Fibroblast of villous mesenchyme (primary cell): ENCODE results near the gene POC1A. TPM values are rescaled to one million over a fixed set of nuclear protein-coding genes. Genes with fewer than 3 reads are reported as not detected.

Source experiments
- DNase-seq: peaks from one replicate; pipeline ENCODE4 v3.0.0-alpha.2; 2010; ENCODE audit warnings: low read depth
- H3K4me3 ChIP-seq: 2 replicates; pipeline ENCODE4 v1.5.1; 2011; ENCODE audit warnings: low read depth, mild to moderate bottlenecking, low read length
- total RNA-seq: library from RNA; depleted of rRNA; stranded (reverse); fragments of >200 nt; gene quantifications from 2 replicates; pipeline ENCODE4 v1.2.3, GENCODE V29; 2012
- TF ChIP-seq, protein P1 (sequence below): IDR thresholded peaks from 2 replicates; pipeline ENCODE4 v1.5.1; 2012; ENCODE audit warnings: low read depth, mild to moderate bottlenecking, low read length; ENCODE audit not compliant: insufficient read depth

POC1A gene
- total RNA-seq, 1 donor: 5.6 TPM

DNA sequence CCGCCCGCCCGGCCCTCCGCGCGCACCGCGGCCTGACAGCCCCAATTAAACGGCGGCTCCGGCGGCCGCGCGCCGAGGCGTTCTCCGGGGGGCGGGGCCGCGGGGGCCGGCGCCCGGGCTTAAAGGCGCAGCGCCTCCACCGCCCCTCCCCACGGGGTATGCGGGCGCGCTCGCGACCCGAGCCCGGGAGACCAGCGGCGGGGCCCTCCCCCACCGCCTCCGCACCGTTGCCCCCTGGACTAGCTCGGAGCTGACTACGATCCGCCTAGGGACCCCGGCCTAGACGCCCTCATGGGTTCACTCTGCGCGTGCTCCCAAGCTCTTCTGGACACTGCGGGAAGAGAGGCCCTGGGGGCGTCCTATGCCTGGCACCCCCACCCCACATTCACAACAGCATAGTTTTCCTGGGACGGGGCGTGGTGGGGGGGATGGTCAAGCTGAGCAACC lies 97.7 kb downstream of the POC1A start, which contains the start of gene DUSP7:
Gene DUSP7 (minus strand): TSS at position 51 of the 447 bp plus-strand sequence. CDS start 205 bp downstream, outside the sequence.
- TF ChIP-seq, protein P1, sequence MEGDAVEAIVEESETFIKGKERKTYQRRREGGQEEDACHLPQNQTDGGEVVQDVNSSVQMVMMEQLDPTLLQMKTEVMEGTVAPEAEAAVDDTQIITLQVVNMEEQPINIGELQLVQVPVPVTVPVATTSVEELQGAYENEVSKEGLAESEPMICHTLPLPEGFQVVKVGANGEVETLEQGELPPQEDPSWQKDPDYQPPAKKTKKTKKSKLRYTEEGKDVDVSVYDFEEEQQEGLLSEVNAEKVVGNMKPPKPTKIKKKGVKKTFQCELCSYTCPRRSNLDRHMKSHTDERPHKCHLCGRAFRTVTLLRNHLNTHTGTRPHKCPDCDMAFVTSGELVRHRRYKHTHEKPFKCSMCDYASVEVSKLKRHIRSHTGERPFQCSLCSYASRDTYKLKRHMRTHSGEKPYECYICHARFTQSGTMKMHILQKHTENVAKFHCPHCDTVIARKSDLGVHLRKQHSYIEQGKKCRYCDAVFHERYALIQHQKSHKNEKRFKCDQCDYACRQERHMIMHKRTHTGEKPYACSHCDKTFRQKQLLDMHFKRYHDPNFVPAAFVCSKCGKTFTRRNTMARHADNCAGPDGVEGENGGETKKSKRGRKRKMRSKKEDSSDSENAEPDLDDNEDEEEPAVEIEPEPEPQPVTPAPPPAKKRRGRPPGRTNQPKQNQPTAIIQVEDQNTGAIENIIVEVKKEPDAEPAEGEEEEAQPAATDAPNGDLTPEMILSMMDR: no peak
- peak within 1 kb of the TSS; percentile 95 for H3K4me3 ChIP-seq
- peak; percentile 72 for DNase-seq

DNA sequence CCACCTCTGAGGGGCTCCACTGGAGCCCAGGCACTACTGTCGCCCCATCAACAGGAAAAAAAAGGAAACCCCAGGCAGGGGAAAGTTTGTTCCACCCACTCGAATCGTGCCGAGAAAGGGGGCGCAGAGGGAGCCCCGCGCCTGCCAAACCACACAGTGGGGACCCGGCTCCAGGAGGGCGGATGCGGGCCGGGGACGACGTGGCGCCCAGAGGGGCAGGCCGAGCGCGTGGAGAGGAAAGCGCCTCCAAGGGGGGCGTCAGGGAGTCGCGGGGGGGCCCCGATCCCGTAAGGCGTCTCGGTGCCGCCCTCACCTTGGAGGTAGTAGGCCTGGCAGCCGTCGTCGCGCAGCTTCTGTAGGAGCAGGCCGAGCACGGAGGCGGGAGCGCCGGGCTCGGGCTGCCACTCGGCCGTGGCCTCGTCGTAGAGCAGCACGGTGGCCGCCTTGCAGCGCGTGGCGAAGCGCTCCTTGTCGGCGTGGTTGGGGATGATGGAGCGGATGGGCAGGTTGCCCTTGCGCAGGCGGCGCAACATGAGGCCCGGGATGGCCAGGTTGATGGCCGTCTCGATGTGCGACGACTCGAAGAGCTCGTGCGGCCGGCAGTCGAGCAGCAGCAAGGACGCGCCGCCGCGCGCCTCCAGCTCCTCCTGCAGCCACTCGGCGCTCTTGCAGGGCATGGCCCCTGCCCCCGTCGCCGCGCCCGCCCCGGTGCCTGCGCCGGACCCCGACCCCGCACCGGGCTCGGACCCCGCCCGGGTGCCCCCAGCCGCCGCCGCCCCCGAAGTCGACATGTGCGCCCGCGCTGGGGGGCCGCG lies 98.5 kb downstream of the POC1A start:
- TF ChIP-seq, protein P1: no peak
- peak overlapping the region; percentile 95 for H3K4me3 ChIP-seq
- peak; percentile 56 for DNase-seq

DNA sequence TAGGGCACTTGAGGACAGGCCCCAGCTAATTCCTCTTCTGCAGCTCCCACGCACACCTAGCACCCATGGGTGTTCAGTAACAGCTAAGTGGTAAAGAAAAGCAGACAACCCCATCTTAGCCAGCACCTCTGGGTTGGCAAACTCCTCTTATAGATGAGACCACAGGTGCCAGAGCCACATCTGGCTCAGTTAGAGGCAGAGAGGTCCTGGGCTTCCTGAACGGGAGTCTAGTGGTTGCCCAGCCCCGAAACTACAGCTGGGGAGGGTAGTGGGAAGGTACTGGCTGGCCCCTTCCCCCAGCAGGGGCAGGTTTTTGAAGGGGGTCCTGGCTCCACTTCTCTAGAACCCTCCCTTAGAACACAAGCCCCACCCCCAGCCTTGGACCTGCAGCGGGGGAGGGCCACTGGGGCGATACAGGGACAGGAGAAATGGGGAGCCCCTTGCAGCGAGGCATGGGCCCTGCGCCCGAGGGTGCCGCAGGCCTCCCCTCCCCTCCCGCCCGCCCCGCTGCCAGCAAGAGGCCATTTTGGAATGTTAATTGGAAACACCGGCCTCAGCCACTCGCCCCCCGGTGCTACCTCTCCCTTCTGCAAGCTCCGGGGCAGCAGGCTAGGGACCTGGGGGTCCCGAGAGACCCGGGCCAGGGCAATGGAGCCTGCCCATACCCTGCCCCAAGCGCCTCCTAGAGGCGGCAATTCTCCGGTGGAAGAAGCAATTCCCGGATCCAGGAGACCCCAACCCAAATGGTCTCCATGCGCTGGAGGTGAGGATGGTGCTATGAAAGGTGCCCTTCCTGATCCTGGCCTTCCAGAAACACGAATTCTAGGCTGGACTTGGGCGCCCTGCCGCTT lies 99.3 kb downstream of the POC1A start:
- peak; percentile 19 for DNase-seq
- H3K4me3 ChIP-seq: peak overlapping the region; percentile 95
- TF ChIP-seq, protein P1: peak; percentile 31

DNA sequence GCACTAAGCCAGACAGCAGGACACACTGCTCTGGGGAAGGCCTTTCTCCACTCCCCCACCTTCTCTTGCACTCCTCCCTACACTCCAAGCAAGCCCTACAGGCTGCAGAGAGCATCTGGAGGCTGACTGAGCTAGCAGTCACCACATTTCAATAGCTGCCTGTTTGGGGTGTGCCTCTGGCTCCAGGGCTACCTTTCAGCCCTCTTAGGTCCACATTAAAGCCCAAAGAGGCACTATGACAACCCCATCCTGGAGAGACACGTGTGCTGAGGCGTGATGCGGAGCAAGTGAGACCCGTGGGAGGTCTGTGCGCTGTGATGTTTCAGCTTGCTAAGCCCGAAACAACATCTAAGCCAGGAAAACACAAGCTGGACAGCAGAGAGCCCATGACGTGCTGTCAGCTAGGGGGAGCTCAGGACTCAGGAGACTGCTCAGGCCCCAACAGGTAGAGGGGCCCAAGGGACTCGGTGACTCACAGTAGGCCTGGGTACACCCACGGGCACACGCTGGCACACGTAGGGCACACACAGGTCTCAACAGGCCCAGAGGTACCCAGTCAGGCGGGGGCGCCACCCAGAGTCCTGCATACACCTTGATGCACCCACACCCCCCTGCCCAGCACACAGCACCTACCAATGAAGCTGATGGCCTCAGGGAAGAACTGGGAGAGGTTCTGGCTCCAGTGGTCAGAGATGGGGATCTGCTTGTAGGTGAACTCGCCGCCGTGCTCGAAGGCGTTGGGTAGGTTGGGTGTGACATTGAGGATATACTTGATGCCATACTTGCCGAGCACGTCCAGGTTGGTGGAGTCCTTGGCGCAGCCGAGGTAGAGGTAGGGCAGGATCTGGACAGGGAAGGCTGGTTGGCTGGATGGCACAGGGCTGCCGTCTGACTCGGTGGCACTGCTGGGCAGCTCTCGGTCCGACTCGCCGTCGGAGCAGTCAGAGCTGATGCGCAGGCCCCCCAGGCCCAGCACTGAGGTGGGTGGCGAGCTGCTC lies 100.6 kb downstream of the POC1A start:
- peak overlapping the region; percentile 95 for H3K4me3 ChIP-seq
- TF ChIP-seq, protein P1: peak; percentile 27
- DNase-seq: peak; percentile 58

DNA sequence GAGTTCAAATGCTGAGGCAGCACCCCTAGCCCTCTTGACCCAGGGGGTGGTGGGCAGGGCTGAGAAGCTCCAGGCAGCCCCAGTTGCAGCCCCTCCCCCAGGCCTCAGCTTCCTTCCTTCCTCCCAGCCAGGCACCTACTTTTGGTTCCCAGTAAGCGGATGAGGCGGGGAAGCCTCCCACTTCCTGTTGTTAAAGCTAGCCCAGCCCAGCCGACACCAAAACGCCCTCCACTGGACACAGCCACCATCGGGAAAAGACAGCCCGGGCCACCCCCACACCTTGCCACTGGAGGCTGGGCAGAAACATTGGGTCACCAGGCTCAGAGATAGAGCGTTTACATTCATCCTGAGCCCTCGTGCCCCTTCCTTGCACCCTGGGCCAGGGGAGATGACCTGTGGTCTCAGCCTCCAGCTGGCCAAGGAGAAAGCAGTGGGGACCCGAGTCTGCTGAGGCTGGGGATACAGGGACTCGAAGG lies 101.4 kb downstream of the POC1A start:
- TF ChIP-seq, protein P1: peak; percentile 58
- H3K4me3 ChIP-seq: peak overlapping the region; percentile 45

DNA sequence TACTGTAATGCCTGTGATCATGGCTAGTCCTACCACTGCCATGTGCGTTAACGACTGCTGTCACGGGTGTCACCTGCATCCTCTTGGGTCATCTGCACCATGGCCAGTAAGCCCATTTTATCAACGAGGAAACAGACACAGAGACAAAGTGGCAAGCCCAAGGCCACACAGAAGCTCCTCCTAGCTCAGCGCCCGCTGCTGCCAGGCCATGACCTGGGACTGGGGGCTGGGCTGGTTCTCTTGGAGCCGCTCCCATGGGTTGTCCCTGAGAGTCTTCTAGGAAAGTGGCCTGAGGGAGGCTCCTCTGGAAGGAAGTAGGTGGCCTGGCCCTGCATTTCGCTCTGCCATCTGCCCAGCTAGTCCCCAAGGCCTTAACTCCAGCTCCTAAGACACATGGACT lies 102.8 kb downstream of the POC1A start:
- TF ChIP-seq, protein P1: no peak
- DNase-seq: no peak
- H3K4me3 ChIP-seq: no peak overlapping the region

More for the DNA sequence above, 101.4 kb downstream of the POC1A start:
- DNase-seq: peak; percentile 88
